GM19238 (cell line): ENCODE results near the gene MSRB2.

Experiments used
- DNase-seq: peaks from one replicate; pipeline ENCODE4 v3.0.0; 2011; ENCODE audit warnings: low spot score; ENCODE audit not compliant: insufficient read length

Gene MSRB2

DNA sequence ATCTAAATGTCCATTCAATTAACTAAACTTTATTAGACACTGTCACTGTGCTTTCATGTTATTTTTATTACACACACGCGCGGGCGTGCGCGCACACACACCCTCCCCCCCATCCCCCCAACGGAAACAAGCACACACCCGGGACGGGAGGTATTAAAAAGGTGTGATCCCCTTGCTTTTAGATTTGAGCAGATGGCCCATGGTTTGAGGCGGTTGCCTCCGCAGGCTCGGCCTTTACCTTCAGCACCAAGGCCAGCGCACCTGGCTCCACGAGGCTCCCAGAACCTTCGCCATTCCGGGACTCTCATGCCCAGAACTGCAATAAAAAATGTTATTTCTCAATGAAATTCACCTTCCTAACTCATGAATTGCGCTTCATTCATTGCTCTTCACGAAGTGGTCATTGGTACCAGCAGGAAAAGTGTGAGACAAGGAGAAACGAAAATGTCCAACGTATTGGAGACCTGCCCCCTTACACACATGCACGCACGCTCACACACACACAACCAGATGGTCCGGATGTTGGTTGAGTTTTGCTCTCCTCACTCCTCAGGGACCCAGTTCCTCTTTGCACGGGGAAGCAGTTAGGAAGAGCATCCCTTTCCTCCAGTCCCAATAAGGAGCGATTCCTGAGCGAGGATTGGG is 76.0 kb downstream of the MSRB2 start:
- DNase-seq, result no peak
